GM18502 (cell line): ENCODE results near the gene PPY.
"Not testable (repeated sequence)": the region's sequence is repeated elsewhere in the genome, so short reads cannot be mapped to it uniquely, and the experiment has no call there.

Experiments
- ATAC-seq: cut with Tn5 transposase; IDR thresholded peaks from one replicate; pipeline ENCODE4 v1.9.1; 2021; ENCODE audit warnings: mild to moderate bottlenecking; ENCODE audit not compliant: unreplicated experiment, poor library complexity

Gene PPY

DNA sequence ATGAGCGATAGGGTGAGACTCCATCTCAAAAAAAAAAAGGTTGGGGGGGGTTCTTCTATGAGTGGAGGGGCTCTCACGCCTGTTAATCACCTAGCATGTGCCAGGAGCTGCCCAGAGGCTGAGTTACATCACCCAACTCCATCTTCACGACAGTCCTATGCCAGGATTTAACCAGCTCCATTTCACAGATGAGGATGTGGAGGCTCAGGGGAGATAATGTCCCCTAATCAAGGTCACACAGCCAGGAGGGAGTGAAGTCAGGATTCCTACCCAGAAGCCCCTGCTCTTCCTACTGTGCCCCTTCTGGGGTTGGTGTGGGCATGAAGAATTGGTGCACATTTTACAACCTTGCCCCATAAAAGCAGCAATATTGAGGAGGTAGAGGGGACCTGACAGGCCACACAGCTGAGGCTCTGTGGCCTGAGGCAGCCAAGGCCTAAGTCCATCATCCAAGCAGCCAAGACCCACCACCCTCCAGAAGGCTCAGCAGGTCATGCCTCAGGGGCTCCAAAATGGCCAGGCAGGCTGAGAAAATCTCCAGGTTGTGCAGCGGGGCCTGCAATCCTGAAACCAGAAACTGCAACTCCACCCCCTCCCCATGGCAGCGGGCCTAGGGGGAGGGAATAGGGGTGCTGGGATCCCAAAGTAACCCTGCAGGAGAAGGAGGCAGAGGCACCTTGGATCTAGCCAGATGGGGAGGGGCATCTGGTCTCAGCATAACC lies 6.9 kb downstream of the PPY start:
- ATAC-seq = no peak

DNA sequence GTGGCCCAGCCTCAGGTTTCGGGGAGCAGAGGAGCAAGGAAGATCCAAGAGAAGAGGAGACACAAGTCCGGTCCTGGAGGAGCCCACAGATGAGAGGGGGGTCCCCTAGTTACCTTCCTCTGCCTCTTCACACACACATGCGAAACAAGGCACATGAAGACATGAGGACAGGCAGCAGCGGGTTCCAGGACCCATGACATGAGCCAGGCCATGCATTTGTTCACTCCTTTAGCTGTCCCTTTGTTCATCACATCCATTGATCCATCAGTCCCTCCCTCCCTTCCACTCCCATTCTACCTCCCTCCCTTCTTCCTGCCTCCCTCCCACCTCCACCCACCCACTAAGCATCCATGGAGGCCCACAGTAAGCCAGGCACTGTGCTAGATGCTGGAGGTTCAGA lies 9.4 kb downstream of the PPY start:
- ATAC-seq = no peak

- ATAC-seq = no peak
Observed at GRCh38 chr17:43932357-43932756, 9.9 kb downstream of the PPY start.

DNA sequence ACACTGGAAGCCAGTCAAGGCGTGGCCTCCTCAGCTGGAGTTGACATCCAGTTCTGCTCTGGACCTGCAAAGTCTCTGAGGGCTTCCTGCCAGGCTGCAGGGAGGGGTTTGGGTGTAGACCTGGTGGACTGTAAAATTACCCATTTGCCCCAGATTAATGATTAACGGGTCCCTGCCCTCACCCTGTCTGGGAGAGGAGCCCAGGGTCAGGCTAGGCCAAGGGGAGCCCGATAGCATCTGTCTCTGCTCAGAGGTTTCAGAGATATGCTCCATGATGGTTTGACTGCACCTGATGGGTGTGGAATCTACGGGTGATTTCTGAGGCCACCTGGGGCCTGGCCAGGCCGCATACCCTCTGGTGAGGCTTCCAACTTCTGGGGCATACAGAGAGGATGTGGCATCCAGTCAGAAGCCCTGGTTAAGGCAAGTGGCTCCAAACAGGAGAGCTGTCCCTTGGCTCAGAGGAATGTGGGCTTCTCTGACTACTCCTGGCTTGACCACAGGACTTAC lies 11.2 kb downstream of the PPY start:
- ATAC-seq = no peak

DNA sequence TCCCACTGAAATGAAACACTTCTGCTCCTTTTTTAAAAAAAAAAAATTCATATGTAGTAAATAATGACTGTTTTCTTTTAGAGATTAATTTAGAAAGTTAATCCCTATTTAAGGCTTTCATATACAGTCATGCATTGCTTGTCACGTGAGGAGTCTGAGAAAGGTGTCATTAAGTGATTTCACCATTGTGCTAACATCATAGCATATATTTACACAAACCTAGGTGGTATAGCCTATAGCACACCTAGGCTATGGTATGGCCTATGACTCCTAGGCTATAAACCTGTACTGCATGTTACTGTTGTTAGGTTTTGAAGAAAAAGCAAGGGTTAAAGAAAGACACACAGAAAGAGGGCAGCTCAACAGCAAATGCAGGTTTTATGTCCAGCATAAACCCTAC lies 13.7 kb downstream of the PPY start:
- ATAC-seq = no peak

GRCh38 chr17:43927929-43928328 lies 14.3 kb downstream of the PPY start:
- not testable (repeated sequence) for ATAC-seq

GRCh38 chr17:43927060-43927864 lies 15.0 kb downstream of the PPY start:
- ATAC-seq = no peak

DNA sequence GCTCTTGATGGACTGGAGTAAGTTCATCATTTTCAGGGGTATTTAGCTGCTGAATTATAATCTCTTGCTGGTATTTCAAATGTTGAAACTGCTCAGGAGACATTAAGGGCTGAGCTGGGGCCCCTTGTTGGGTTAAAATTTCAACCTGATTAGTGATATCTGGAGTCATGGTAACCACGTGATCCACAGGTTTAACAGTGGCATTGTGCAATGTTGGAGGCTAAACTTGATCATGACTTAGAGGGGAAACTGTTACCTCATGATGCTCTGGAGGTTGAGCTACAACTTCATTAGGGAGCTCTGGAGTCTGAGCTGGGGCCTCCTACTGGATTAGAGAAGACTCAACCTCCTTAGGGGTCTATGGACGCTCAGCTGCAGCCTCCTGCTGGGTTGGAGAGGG lies 17.7 kb downstream of the PPY start:
- no peak for ATAC-seq

DNA sequence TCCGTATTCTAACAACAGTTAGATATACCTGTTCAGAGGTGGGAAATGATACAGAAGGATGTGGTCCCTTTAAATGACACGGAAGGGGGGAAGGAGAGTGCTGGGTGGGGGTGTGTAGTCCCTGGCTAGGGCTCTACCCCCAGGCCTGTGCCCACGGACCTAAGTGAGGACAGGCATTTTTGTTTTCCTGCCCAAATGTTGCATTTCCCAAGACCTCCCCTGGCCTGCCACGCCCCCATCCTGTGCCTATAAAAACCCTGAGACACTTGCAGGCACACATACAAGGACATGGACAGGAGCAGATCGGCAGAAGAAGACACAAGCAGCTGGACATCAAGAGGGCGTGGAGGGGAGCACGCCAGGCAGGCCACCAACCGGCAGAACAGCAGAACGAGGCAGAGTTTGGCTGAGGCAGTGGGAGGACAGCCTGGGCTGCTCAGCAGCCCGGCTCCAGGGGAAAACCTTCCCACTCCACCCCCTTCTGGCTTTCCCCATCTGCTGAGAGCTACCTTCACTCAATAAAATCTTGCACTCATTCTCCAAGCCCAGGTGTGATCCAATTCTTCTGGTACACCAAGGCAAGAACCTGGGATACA lies 21.7 kb downstream of the PPY start:
- no peak for ATAC-seq

DNA sequence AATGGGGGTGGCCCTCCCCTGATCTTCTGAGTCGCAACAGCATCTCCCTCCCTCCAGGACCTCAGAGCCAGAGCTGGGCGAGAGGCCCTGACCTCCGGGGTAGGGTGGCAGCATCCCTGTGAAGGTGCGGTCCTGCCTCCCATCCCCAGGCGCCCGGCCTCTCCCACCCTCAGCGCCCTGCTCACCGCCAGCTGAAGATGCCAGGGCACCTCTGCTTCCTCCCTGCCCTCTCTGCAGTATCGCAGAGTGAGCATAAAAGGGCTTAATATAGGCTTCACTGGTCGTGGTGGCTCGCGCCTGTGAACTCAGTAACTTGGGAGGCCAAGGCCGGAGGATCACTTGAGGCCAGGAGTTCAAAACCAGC lies 24.3 kb downstream of the PPY start:
- no peak for ATAC-seq

DNA sequence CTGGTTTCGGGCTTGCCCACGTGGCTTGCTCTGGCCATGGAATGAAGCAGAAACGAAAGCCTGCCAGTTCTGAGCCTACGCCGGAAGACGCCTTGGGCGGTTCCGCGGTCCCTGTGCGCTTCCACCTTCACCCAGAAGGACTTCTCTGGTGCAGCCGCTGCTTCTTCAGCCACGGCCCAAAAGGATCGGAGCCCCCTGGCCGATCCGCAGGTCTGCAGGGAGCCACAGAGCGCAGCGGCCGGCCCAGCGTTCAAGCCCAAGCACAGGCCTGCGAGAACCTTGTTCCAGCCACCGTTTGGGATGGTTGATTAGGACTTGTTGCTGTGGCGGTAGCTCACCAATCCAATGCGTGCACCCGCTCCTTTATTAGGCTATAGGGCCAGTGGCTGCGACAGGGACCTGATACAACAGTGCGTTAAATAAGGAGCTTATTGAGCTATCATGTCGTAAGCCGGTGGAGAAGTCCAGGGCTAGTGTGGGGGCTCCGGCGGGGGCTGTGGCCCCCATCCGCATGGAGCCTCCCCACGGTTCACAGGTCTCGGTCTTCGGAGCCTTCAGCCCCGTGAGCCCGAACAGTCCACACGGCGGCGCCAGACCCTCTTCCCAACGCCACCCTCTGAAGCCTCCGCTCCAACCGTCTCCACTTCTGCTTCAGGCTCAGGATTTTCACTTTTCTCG lies 24.8 kb downstream of the PPY start:
- no peak for ATAC-seq

GRCh38 chr17:43917016-43917347 lies 25.3 kb downstream of the PPY start:
- no peak for ATAC-seq

DNA sequence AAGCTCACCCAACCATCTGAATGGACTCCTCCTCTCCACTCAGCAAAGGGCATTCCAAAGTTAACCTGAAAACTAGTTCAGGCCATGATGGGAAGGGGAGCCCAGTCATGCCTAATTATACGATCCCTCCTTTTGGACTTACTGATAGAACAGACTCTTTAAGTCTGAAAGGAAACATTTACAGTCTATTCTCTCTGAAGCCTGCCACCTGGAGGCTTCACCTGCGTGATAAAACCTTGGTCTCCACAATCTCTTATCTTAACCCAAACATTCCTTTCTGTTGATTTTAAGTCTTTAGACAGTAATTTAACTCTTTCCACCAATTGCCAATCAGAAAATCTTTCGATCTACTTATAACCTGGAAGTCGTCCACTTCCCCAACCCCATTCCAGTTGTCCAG lies 25.9 kb downstream of the PPY start:
- no peak for ATAC-seq

DNA sequence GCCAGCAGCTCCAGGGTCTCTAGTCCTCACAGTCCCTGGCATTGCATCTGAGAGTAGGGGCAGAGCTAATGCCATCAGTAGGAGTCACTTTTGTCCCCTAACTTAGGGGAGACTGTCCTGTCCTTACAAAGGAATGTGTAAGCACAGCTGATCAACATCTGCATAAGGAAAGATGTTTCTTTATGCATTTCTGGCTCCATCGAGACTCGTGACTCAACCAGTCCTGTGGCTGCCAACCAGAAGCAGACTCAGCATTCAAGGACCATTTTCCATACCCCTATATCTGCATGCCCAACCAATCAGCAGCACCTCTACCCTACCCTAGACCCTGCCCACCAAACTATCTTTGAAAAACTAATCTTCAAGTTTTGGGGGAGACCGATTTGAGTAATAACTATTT lies 26.7 kb downstream of the PPY start:
- no peak for ATAC-seq

DNA sequence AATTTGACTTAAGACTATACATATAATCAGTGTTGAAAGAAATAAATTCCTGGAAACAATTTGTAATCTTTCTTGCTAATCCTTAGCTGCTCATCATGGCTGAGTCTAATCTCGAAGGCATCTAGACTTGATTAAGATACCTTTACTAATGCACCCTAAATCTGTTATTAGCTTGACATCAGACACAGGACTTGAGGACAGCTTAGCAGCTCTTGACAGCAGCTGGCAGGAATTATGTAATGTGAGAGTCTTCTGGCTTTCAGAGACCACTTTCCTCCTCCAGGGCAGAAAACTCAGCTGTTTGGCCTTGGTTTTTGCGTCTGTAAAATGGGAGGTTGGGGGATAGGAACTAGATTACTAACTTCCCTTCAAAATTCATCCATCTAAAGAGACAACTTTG lies 27.8 kb downstream of the PPY start:
- no peak for ATAC-seq

- ATAC-seq = no peak
Observed at GRCh38 chr17:43913584-43913983, 28.7 kb downstream of the PPY start.

DNA sequence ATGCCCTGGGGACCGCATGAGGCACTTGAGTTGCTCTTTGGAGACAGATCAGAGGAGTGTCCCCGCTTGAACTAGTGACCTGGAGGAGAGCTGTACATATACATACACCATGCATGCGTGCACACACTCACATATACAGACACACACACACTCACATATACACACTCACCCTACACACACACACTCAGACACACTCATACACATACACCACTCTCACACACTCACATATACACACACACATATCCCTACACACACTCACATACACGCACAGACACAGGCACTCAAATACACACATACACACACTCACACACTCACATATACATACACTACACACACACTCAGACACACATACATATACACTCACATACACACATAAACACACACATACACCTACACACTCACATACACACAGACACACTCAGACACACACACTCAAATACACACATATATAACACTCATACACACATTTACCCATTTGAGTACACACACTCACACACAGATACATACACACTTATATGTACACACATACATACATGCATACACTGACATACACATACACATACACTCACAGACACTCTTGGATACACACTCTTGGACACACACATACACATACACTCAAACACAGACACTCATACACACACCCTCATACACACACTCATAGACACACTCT lies 29.5 kb downstream of the PPY start:
- ATAC-seq = no peak

DNA sequence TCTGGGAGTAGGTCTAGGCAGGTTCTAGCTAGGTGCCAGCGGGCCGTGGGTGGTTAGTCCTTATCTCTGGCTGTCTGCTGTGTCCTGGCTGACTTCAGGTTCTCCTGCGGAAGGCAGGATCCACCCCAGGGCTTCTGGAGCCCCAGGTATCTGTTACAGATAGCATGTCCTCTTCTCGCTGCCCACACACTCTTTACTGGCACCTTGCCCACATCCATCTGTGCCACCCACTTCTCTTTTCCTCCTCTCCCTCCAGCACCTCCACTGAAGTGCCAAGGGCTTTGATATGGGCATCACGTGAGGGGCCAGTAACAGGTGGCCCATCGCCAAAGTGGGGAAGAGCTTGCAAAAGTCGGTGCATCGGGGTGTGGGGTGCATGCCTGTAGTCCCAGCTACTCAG lies 30.4 kb downstream of the PPY start:
- no peak for ATAC-seq

GRCh38 chr17:43909537-43910231 lies 32.6 kb downstream of the PPY start:
- no peak for ATAC-seq
